Muscle layer of duodenum (tissue), 2 donors: ENCODE results near the gene CPTP.

Experiments
- H3K27ac ChIP-seq: one replicate; pipeline ENCODE4 v1.7.0; 2013; ENCODE audit warnings: mild to moderate bottlenecking, low read length
- H3K27me3 ChIP-seq: one replicate; pipeline ENCODE4 v1.7.0; 2013; ENCODE audit warnings: low read depth, mild to moderate bottlenecking, control low read depth, low read length
- H3K36me3 ChIP-seq, 2 donors: one replicate each; pipeline ENCODE4 v1.7.0; 2013; ENCODE audit warnings: low read length in 2 of 2, control low read depth in 1 of 2, mild to moderate bottlenecking in 1 of 2; ENCODE audit not compliant: insufficient read depth in 2 of 2, control insufficient read depth in 1 of 2
- H3K4me1 ChIP-seq, 2 donors: one replicate each; pipeline ENCODE4 v1.7.0; 2013; ENCODE audit warnings: low read length in 2 of 2, mild to moderate bottlenecking in 2 of 2, control low read depth in 1 of 2, moderate library complexity in 1 of 2; ENCODE audit not compliant: insufficient read depth in 2 of 2, control insufficient read depth in 1 of 2
- H3K4me3 ChIP-seq, 2 donors: one replicate each; pipeline ENCODE4 v1.7.0; 2013; ENCODE audit warnings: low read length in 2 of 2, low read depth in 1 of 2, mild to moderate bottlenecking in 1 of 2
- H3K9me3 ChIP-seq, 2 donors: one replicate each; pipeline ENCODE4 v1.7.0; 2013; ENCODE audit warnings: low read length in 2 of 2, control low read depth in 1 of 2, mild to moderate bottlenecking in 1 of 2; ENCODE audit not compliant: control insufficient read depth in 1 of 2
- donor health status: healthy.

Gene CPTP

GRCh38 chr1:1342061-1342562, 17.5 kb downstream of the CPTP start:
- H3K27ac ChIP-seq, result no peak overlapping the region
- H3K4me1 ChIP-seq, result peaks cover 3 to 26% of the 10 kb centered on the region in 2 donors
- H3K4me3 ChIP-seq, result no peak overlapping the region
- H3K27me3 ChIP-seq, result no peaks in the 10 kb centered on the region
- peaks cover 3 to 44% of the 10 kb centered on the region in 2 donors for H3K36me3 ChIP-seq
- no peaks in the 10 kb centered on the region for H3K9me3 ChIP-seq

- peaks cover 3 to 39% of the 10 kb centered on the region in 2 donors for H3K36me3 ChIP-seq
Observed at GRCh38 chr1:1342584-1343115, 18.0 kb downstream of the CPTP start.

GRCh38 chr1:1343811-1344421, 19.3 kb downstream of the CPTP start:
- H3K4me1 ChIP-seq, result peaks cover 9 to 40% of the 10 kb centered on the region in 2 donors
- H3K27ac ChIP-seq, result no peak overlapping the region
- no peak overlapping the region for H3K4me3 ChIP-seq
- H3K27me3 ChIP-seq, result no peaks in the 10 kb centered on the region
- H3K36me3 ChIP-seq, result peaks cover 3 to 28% of the 10 kb centered on the region in 2 donors
- H3K9me3 ChIP-seq, result no peaks in the 10 kb centered on the region

More at GRCh38 chr1:1342584-1343115, 18.0 kb downstream of the CPTP start:
- no peaks in the 10 kb centered on the region for H3K27me3 ChIP-seq
- H3K27ac ChIP-seq, result no peak overlapping the region
- peaks cover 9 to 31% of the 10 kb centered on the region in 2 donors for H3K4me1 ChIP-seq
- H3K4me3 ChIP-seq, result no peak overlapping the region
- no peaks in the 10 kb centered on the region for H3K9me3 ChIP-seq

DNA sequence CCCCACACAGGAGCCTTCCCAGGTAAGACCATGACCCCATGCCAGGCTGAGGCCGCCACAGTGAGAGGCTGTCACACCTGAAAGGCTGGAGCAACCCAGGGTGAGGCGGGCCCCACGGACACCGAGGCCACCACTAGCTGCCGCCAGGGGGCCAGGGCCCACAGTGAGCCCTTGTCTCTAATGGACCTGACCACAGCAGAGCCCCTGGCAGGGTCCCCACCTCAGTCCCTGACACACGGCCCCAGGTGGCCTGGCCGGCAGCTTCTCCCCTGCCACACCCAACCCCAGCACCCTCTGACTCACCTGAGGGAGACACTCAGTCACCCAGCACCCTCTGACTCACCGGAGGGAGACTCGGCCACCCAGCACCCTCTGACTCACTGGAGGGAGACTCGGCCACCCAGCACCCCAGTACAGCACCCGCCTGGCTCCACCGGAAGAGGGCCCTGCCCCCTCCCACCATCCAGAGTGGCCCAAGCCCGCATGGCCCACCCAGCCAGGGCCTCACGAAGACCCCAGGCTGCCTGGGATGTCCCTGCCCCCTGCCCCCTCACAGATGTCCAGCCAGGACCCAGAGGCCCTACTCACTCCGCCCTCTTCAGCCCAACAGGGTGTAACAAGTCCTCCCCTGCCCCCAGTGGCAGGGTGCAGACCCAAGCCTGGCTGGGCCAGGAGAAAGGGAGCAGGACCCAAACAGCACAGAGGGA, 20.2 kb downstream of the CPTP start:
- Histone ChIP-seq H3K9me3 (no peaks in the 10 kb centered on the region), H3K27me3 (no peaks in the 10 kb centered on the region), H3K4me3 (no peak overlapping the region), H3K4me1 (peaks cover 9 to 40% of the 10 kb centered on the region in 2 donors), H3K27ac (no peak overlapping the region), H3K36me3 (peaks cover 3 to 21% of the 10 kb centered on the region in 2 donors)

DNA sequence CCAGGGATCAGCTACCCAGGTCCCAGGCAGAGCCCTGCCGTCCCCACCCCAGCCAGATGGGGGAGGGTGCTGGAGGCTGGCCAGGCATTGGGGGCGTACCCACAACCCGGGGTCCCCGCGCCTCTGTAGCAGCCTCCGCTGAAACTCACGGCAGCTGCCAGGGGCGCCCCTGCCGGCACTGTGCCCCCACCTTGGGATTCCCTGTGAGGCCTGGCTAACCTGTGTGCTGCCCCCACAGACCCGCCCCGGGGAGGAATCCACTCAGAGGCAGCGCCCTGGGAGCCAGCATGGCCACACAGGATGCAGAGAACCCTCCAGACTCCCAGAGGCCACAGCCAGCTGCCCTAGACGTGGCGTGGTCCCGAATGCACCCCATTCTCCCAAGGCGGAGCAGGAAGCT, 20.8 kb downstream of the CPTP start:
- H3K4me1 ChIP-seq, result peaks cover 9 to 40% of the 10 kb centered on the region in 2 donors
- peaks cover 3 to 15% of the 10 kb centered on the region in 2 donors for H3K36me3 ChIP-seq
- no peaks in the 10 kb centered on the region for H3K9me3 ChIP-seq
- H3K27me3 ChIP-seq, result no peaks in the 10 kb centered on the region
- H3K4me3 ChIP-seq, result no peak overlapping the region
- H3K27ac ChIP-seq, result no peak overlapping the region

- H3K36me3 ChIP-seq, result peaks cover 0 to 14% of the 10 kb centered on the region in 2 donors
- peak overlapping the region in 1 of 2 donors; percentile 17 for H3K4me3 ChIP-seq
- peaks cover 9 to 40% of the 10 kb centered on the region in 2 donors for H3K4me1 ChIP-seq
- no peaks in the 10 kb centered on the region for H3K9me3 ChIP-seq
- no peaks in the 10 kb centered on the region for H3K27me3 ChIP-seq
- H3K27ac ChIP-seq, result no peak overlapping the region
Observed at GRCh38 chr1:1345860-1346500, 21.4 kb downstream of the CPTP start.

DNA sequence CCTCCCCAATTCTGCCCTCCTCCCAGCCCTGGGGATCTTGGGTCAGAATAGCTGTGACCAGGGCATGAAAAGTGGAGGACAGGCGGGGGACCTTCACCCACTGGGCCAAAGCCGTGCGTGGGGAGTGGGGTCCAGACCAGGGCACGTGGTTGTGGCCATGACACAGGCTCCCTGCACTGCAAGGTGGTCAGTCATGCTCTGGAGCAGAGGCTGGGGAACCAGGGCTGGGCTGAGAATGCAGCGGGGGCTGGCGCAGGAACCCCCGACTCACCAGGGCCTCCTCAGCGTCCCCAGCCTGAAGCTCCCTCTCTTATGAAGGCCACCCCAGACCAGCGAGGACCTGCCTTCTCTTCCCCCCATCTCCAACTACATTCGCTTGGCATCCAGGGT, 21.9 kb downstream of the CPTP start:
- Histone ChIP-seq H3K36me3 (peaks cover 0 to 10% of the 10 kb centered on the region in 2 donors), H3K27ac (no peak overlapping the region), H3K27me3 (no peaks in the 10 kb centered on the region), H3K9me3 (no peaks in the 10 kb centered on the region), H3K4me3 (peak overlapping the region in 1 of 2 donors; percentile 17), H3K4me1 (peaks cover 9 to 42% of the 10 kb centered on the region in 2 donors)

- no peak overlapping the region for H3K27ac ChIP-seq
Observed at GRCh38 chr1:1347026-1347595, 22.5 kb downstream of the CPTP start.

DNA sequence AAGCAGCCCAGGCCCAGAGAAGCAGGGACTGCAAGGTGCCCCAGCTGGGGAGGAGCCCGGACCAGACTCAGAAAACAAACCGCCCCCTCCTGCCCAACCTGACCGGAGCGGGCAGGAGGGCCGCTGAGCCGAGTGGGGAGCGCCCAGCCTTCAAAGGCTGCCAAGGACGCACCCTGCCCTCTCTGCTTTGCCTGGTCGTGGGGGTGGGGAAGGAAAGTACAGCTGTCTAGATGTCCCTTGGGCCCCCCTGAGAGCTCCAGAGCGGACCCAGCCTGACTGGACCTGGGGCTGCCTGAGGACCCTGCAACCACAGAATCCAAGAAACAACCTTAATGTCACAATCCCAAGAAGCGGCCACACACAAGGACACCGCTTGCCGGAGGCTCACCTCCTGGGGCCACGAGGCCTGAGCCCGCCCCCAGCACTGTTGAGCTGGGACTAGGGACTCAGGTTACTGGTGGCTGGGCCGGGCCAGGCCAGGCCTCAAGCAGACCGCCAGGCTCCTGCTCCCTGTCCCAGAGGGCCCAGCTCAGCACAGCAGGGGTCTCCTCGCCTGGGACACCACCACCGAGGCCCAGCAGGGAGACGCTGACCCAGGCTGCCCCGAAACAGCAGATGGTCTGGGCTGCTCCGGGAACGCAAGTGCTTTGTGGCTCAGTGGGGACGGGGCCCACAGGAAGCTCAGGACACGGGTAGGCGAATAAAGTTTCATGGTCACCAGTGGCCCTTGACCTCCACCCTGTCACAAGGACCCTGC, 23.2 kb downstream of the CPTP start:
- Histone ChIP-seq H3K9me3 (no peaks in the 10 kb centered on the region), H3K4me1 (peaks cover 9 to 56% of the 10 kb centered on the region in 2 donors), H3K4me3 (peak overlapping the region; percentile 61 to 73), H3K27ac (peak overlapping the region; percentile 51), H3K27me3 (peaks cover 5% of the 10 kb centered on the region), H3K36me3 (no peaks in the 10 kb centered on the region)

More at GRCh38 chr1:1347026-1347595, 22.5 kb downstream of the CPTP start:
- Histone ChIP-seq H3K9me3 (no peaks in the 10 kb centered on the region), H3K4me3 (peak overlapping the region; percentile 61 to 73), H3K27me3 (no peaks in the 10 kb centered on the region), H3K4me1 (peaks cover 9 to 48% of the 10 kb centered on the region in 2 donors), H3K36me3 (peaks cover 0 to 4% of the 10 kb centered on the region in 2 donors)

- Histone ChIP-seq H3K36me3 (peaks cover 0 to 4% of the 10 kb centered on the region in 2 donors), H3K27me3 (peaks cover 7% of the 10 kb centered on the region), H3K4me3 (peak overlapping the region; percentile 61 to 73), H3K9me3 (no peaks in the 10 kb centered on the region), H3K27ac (peak overlapping the region; percentile 51), H3K4me1 (peaks cover 9 to 64% of the 10 kb centered on the region in 2 donors)
Observed at GRCh38 chr1:1348420-1349255, 24.0 kb downstream of the CPTP start.
